Esophagus muscularis mucosa (tissue), 4 donors: ENCODE results near the gene CTF1. TPM values are rescaled to one million over a fixed set of nuclear protein-coding genes. Genes with fewer than 3 reads are reported as not detected.

Experiments
- DNase-seq: peaks from one replicate; pipeline ENCODE4 v3.0.0-alpha.2; 2017; ENCODE audit errors: extremely low spot score
- H3K27ac ChIP-seq, 4 donors: fragments of 200-600 bp; sonication (generic); replicated peaks in 1 of 4; 1 replicate in 3 of 4; 2 replicates in 1 of 4; pipeline ENCODE4 v1.5.1; 2016 to 2019; ENCODE audit warnings: mild to moderate bottlenecking in 1 of 4
- H3K27me3 ChIP-seq, 4 donors: fragments of 200-600 bp; sonication (generic); one replicate each; pipeline versions ENCODE4 v1.5.1 to v1.6.0; 2016 to 2019
- H3K36me3 ChIP-seq, 4 donors: fragments of 200-600 bp; sonication (generic); one replicate each; pipeline ENCODE4 v1.5.1; 2016 to 2019
- H3K4me1 ChIP-seq, 4 donors: fragments of 200-600 bp; sonication (generic); one replicate each; pipeline ENCODE4 v1.5.1; 2016 to 2019
- H3K4me3 ChIP-seq, 4 donors: fragments of 200-600 bp; sonication (generic); 1 replicate in 2 of 4; 2 replicates in 2 of 4; pipeline ENCODE4 v1.5.1; 2016 to 2019; ENCODE audit warnings: mild to moderate bottlenecking in 4 of 4, moderate library complexity in 1 of 4
- H3K9me3 ChIP-seq, 4 donors: fragments of 200-600 bp; sonication (generic); 1 replicate in 3 of 4; 2 replicates in 1 of 4; pipeline ENCODE4 v1.5.1; 2016 to 2019
- CTCF ChIP-seq, 3 experiments: fragments of 200-600 bp in 2 of 3; fragments of 450-650 bp in 1 of 3; sonication (generic) in 2 of 3; IDR thresholded peaks; one replicate each; pipeline ENCODE4 v1.5.1; 2017 to 2019; ENCODE audit warnings: antibody characterized with exemption in 3 of 3, mild to moderate bottlenecking in 2 of 3, moderate library complexity in 1 of 3
- EP300 ChIP-seq: sonication (generic); formaldehyde crosslinking; IDR thresholded peaks from one replicate; pipeline ENCODE4 v1.6.1; 2017; ENCODE audit warnings: antibody characterized with exemption
- POLR2A ChIP-seq: fragments of 450-650 bp; IDR thresholded peaks from one replicate; pipeline ENCODE4 v1.6.1; 2017; ENCODE audit warnings: antibody characterized with exemption, moderate library complexity, mild to moderate bottlenecking, low read depth
- POLR2AphosphoS5 ChIP-seq, 2 donors: sonication (generic); formaldehyde crosslinking; IDR thresholded peaks; one replicate each; pipeline ENCODE4 v1.6.1; 2017; ENCODE audit warnings: antibody characterized with exemption in 2 of 2
- WGBS: methylation state at CpG from one replicate; pipeline ENCODE4 v1.1.5; 2018; 5-methylcytosine and 5-hydroxymethylcytosine counted together
- intact Hi-C: fragments of 100-400 bp; cut with DNase I; formaldehyde crosslinking; loops from one replicate; pipeline ENCODE4 v1.15.1; 2023
- total RNA-seq, 4 donors: library from RNA; depleted of rRNA; stranded (reverse); fragments of >200 nt; gene quantifications; one replicate each; pipeline versions ENCODE4 v1.1.0 to v1.2.1, GENCODE V29; 2016

The CTF1 gene
- total RNA-seq, 4 donors from 2014 or later: 6.2 to 18.8 (median 10.9) TPM

- intact Hi-C loops: no loop called here
- no peaks in the 10 kb centered on the region for H3K27me3 ChIP-seq
- DNase-seq: no peak
- no peak for TF ChIP-seq POLR2A
- TF ChIP-seq POLR2AphosphoS5 (IDR thresholded peaks at IDR 0.05): no peak
- no peak for TF ChIP-seq EP300
- no peak for TF ChIP-seq CTCF (IDR thresholded peaks at IDR 0.05)
- no peaks in the 10 kb centered on the region for H3K9me3 ChIP-seq
- 91% methylated on average over 12 of the region's 22 CpGs for WGBS
- peaks cover 14 to 65% (median 36%) of the 10 kb centered on the region in 4 donors for H3K36me3 ChIP-seq
- H3K4me1 ChIP-seq: peaks cover 19 to 47% (median 33%) of the 10 kb centered on the region in 4 donors
- peak overlapping the region; percentile 4 to 51 (median 29) for H3K27ac ChIP-seq
- H3K4me3 ChIP-seq: peak overlapping the region in 1 of 4 donors; percentile 5
Measured at GRCh38 chr16:30926937-30927788, 30.7 kb downstream of the CTF1 start.

DNA sequence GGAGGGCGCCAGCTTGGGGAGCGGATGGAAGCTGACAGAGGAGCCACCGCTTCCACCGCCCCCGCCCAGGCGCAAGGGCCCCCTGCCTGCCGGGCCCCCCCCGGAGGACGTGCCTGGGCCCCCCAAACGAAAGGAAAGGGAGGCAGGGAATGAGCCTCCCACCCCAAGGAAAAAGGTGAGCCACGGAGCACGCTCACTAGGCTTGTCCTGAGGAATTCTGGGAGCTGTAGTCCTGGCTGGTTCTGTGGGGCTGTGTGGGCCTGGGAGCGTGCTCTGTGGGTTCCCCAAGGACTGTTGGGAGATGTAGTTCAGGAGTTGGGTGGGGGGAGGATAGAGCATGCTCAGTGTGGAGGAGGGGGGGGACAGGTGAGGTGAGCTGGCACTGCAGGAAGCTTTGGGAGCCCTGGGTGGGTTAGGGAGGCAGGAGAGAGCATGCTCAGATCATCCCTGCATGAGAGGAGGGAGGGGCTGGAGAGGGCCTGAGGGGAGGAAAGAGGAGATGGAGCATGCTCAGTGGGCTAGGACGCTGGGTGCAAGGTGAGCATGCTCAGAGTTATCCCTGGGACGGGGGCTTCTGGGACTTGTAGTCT is 31.5 kb downstream of the CTF1 start:
- Histone ChIP-seq H3K4me1 (peaks cover 19 to 47% (median 33%) of the 10 kb centered on the region in 4 donors), H3K27ac (peak overlapping the region; percentile 4 to 51 (median 29)), H3K4me3 (peak overlapping the region in 1 of 4 donors; percentile 5), H3K36me3 (peaks cover 19 to 72% (median 42%) of the 10 kb centered on the region in 4 donors), H3K27me3 (no peaks in the 10 kb centered on the region), H3K9me3 (no peaks in the 10 kb centered on the region)
- intact Hi-C loops: no loop called here
- TF ChIP-seq EP300: no peak
- TF ChIP-seq CTCF (IDR thresholded peaks at IDR 0.05): no peak
- TF ChIP-seq POLR2A: no peak
- peak in 1 of 2 donors; percentile 14 for TF ChIP-seq POLR2AphosphoS5 (IDR thresholded peaks at IDR 0.05)
- 30% methylated on average over 6 of the region's 15 CpGs for WGBS
- no peak for DNase-seq

- peaks cover 20 to 77% (median 45%) of the 10 kb centered on the region in 4 donors for H3K36me3 ChIP-seq
- DNase-seq: no peak
- WGBS: 75% methylated on average over 10 of the region's 11 CpGs
- no peak overlapping the region for H3K4me3 ChIP-seq
- no peak for TF ChIP-seq EP300
- TF ChIP-seq CTCF (IDR thresholded peaks at IDR 0.05): no peak
- intact Hi-C loops: no loop called here
- no peak overlapping the region for H3K27ac ChIP-seq
- no peaks in the 10 kb centered on the region for H3K27me3 ChIP-seq
- H3K9me3 ChIP-seq: no peaks in the 10 kb centered on the region
- peaks cover 19 to 47% (median 33%) of the 10 kb centered on the region in 4 donors for H3K4me1 ChIP-seq
Measured at GRCh38 chr16:30928390-30928789, 32.0 kb downstream of the CTF1 start.

- Histone ChIP-seq H3K9me3 (no peaks in the 10 kb centered on the region), H3K4me3 (no peak overlapping the region), H3K36me3 (peaks cover 20 to 85% (median 49%) of the 10 kb centered on the region in 4 donors), H3K4me1 (peaks cover 19 to 40% (median 27%) of the 10 kb centered on the region in 4 donors), H3K27ac (no peak overlapping the region), H3K27me3 (no peaks in the 10 kb centered on the region)
- 100% methylated on average over 2 of the region's 7 CpGs for WGBS
- intact Hi-C loops: no loop called here
- DNase-seq: no peak
- TF ChIP-seq POLR2A (no peak), EP300 (no peak), POLR2AphosphoS5 (IDR thresholded peaks at IDR 0.05) (no peak), CTCF (IDR thresholded peaks at IDR 0.05) (no peak)
Measured at GRCh38 chr16:30929167-30929566, 32.8 kb downstream of the CTF1 start.
